Body of pancreas (tissue), 4 donors: ENCODE results near the gene TAF1C. TPM values are rescaled to one million over a fixed set of nuclear protein-coding genes. Genes with fewer than 3 reads are reported as not detected.

Experiments used
- ATAC-seq: fragments of 150-250 bp; one replicate; pipeline ENCODE4 v1.9.1; 2016
- DNase-seq, 4 donors: peaks; one replicate each; pipeline ENCODE4 v3.0.0-alpha.2; 2019
- H3K27ac ChIP-seq, 4 donors: fragments of 200-600 bp; sonication (generic); 1 replicate in 3 of 4; 2 replicates in 1 of 4; pipeline versions ENCODE4 v1.5.1 to v1.6.1; 2016 to 2019; ENCODE audit warnings: mild to moderate bottlenecking in 1 of 4, mixed read lengths in 1 of 4, moderate library complexity in 1 of 4
- H3K27me3 ChIP-seq, 2 donors: fragments of 200-600 bp; sonication (generic); one replicate each; pipeline ENCODE4 v1.6.0; 2016; ENCODE audit warnings: mild to moderate bottlenecking in 1 of 2
- H3K36me3 ChIP-seq, 2 donors: fragments of 200-600 bp; sonication (generic); replicated peaks in 1 of 2; 2 replicates each; pipeline ENCODE4 v1.5.1; 2016; ENCODE audit warnings: low read depth in 2 of 2; ENCODE audit not compliant: insufficient read depth in 1 of 2
- H3K4me1 ChIP-seq: fragments of 200-600 bp; sonication (generic); one replicate; pipeline ENCODE4 v1.6.0; 2016
- H3K4me3 ChIP-seq, 2 donors: fragments of 200-600 bp; sonication (generic); 1 replicate in 1 of 2; 2 replicates in 1 of 2; pipeline ENCODE4 v1.5.1; 2016 to 2019
- H3K9me3 ChIP-seq, 3 donors: fragments of 200-600 bp; sonication (generic); 1 replicate in 2 of 3; 2 replicates in 1 of 3; pipeline ENCODE4 v1.5.1; 2016
- CTCF ChIP-seq, 7 experiments: fragments of 450-650 bp in 4 of 7; fragments of 200-600 bp in 3 of 7; sonication (generic) in 3 of 7; IDR thresholded peaks; one replicate each; pipeline ENCODE4 v1.5.1; 2016 to 2019; ENCODE audit warnings: antibody characterized with exemption in 7 of 7
- POLR2A ChIP-seq, 3 donors: fragments of 450-650 bp; IDR thresholded peaks; one replicate each; pipeline ENCODE4 v1.6.1; 2016; ENCODE audit warnings: antibody characterized with exemption in 3 of 3, mild to moderate bottlenecking in 2 of 3
- WGBS, 2 donors: methylation state at CpG; one replicate each; pipeline ENCODE4 v1.1.5; 2017; 5-methylcytosine and 5-hydroxymethylcytosine counted together
- intact Hi-C: fragments of 100-400 bp; cut with DNase I; formaldehyde crosslinking; loops from one replicate; pipeline ENCODE4 v1.15.1; 2023
- total RNA-seq, 2 donors: library from RNA; depleted of rRNA; stranded (reverse); fragments of >200 nt; gene quantifications; one replicate each; pipeline ENCODE4 v1.1.0, GENCODE V29; 2016

Gene TAF1C
- total RNA-seq, 2 donors from 2014 or later: 33.5 to 80.8 TPM

GRCh38 chr16:84179612-84180320, 7.1 kb downstream of the TAF1C start:
- H3K4me1 ChIP-seq: peaks cover 38% of the 10 kb centered on the region
- 89 to 96% methylated on average over 9 to 32 of the region's 33 CpGs for WGBS, 2 donors

GRCh38 chr16:84178892-84179611, 7.8 kb downstream of the TAF1C start:
- Histone ChIP-seq H3K27ac (no peak overlapping the region), H3K9me3 (no peaks in the 10 kb centered on the region), H3K4me1 (peaks cover 31% of the 10 kb centered on the region), H3K36me3 (peaks cover 0 to 21% of the 10 kb centered on the region in 2 donors), H3K4me3 (no peak overlapping the region), H3K27me3 (no peaks in the 10 kb centered on the region)
- intact Hi-C loops: no loop called here
- 91 to 93% methylated on average over 7 to 27 of the region's 28 CpGs for WGBS, 2 donors
- TF ChIP-seq POLR2A (IDR thresholded peaks at IDR 0.05) (no peak), CTCF (IDR thresholded peaks at IDR 0.05) (no peak)
- DNase-seq (no peak), ATAC-seq (no peak)

More at GRCh38 chr16:84179612-84180320, 7.1 kb downstream of the TAF1C start:
- DNase-seq (no peak), ATAC-seq (no peak)
- no peaks in the 10 kb centered on the region for H3K9me3 ChIP-seq
- H3K27me3 ChIP-seq: no peaks in the 10 kb centered on the region
- no peak overlapping the region for H3K4me3 ChIP-seq
- intact Hi-C loops: loop anchor here (5.0 to 10.0 kb wide), 2 partner anchors 32 to 95 kb away; partner anchors contain the start of genes DNAAF1 and HSDL1
- TF ChIP-seq POLR2A (IDR thresholded peaks at IDR 0.05) (no peak), CTCF (IDR thresholded peaks at IDR 0.05) (no peak)
- H3K27ac ChIP-seq: no peak overlapping the region
- H3K36me3 ChIP-seq: peaks cover 0 to 21% of the 10 kb centered on the region in 2 donors

GRCh38 chr16:84178146-84178765, 8.6 kb downstream of the TAF1C start:
- H3K4me1 ChIP-seq: peaks cover 24% of the 10 kb centered on the region
- H3K27me3 ChIP-seq: no peaks in the 10 kb centered on the region
- peak overlapping the region in 2 of 4 donors; percentile 49 to 70 for H3K27ac ChIP-seq
- 81 to 95% methylated on average over 4 to 15 of the region's 15 CpGs for WGBS, 2 donors
- TF ChIP-seq POLR2A (IDR thresholded peaks at IDR 0.05) (no peak), CTCF (IDR thresholded peaks at IDR 0.05) (no peak)
- DNase-seq: no peak
- intact Hi-C loops: no loop called here
- H3K36me3 ChIP-seq: peaks cover 0 to 21% of the 10 kb centered on the region in 2 donors
- no peak for ATAC-seq
- H3K9me3 ChIP-seq: no peaks in the 10 kb centered on the region
- H3K4me3 ChIP-seq: no peak overlapping the region

GRCh38 chr16:84177741-84178073, 9.2 kb downstream of the TAF1C start:
- peaks cover 24% of the 10 kb centered on the region for H3K4me1 ChIP-seq
- H3K27ac ChIP-seq: peak overlapping the region; percentile 49 to 70 (median 54)
- no peak for ATAC-seq
- 70 to 75% methylated on average over 9 of the region's 9 CpGs for WGBS, 2 donors
- H3K27me3 ChIP-seq: no peaks in the 10 kb centered on the region
- intact Hi-C loops: no loop called here
- no peak overlapping the region for H3K4me3 ChIP-seq
- TF ChIP-seq POLR2A (IDR thresholded peaks at IDR 0.05) (no peak), CTCF (IDR thresholded peaks at IDR 0.05) (no peak)
- no peak for DNase-seq
- no peaks in the 10 kb centered on the region for H3K9me3 ChIP-seq
- peaks cover 0 to 21% of the 10 kb centered on the region in 2 donors for H3K36me3 ChIP-seq
